ENCODE results near the gene WDR91. TPM values are rescaled to one million over a fixed set of nuclear protein-coding genes. Genes with fewer than 3 reads are reported as not detected.

The WDR91 gene
- total and polyA plus RNA-seq, 4 donors, result 11.3 to 47.8 (median 21.5) TPM

DNA sequence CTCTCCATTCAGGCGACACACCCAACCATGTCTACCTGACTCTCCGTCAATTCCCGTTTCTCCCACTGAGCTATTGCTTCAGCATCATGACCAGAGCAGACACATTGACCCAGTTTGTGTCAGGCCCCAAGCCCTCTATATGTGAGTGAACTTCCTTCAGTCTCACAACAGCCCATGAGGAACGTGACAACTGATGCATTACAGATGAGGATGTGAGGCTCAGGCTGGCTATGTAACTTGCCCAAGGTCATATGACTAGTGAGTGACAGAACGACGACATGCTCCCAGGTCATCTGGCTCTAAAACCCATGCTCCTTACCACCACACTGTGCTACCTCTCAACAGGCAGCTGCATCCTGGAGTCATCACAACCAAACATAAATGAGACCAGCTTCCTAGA, 59.8 kb downstream of the WDR91 start:
- no peak for TF ChIP-seq CTCF (IDR thresholded peaks at IDR 0.05; ENCODE audit: control extremely low read depth, extremely low read depth)
- DNase-seq (no peak), ATAC-seq (ENCODE audit: insufficient read depth, low FRiP score) (peak; percentile 15)
- peaks cover 0 to 2% (median 0%) of the 10 kb centered on the region in 4 donors for H3K36me3 ChIP-seq (ENCODE audit: control insufficient read depth in 4 of 4, insufficient read depth in 4 of 4, low read length in 4 of 4)
- WGBS, 2 donors, result 32 to 45% methylated on average over 6 of the region's 6 CpGs
- H3K9ac ChIP-seq (ENCODE audit: insufficient read depth in 1 of 2, low read length in 2 of 2), result no peak overlapping the region
- no peak overlapping the region for H3K4me3 ChIP-seq
- H3K27me3 ChIP-seq (ENCODE audit: control insufficient read depth in 3 of 3, insufficient read depth in 3 of 3, low read length in 2 of 3), result no peaks in the 10 kb centered on the region
- H3K4me1 ChIP-seq (ENCODE audit: control insufficient read depth in 5 of 5, insufficient read depth in 5 of 5, low read length in 5 of 5), result peaks cover 0 to 14% (median 9%) of the 10 kb centered on the region in 5 donors
- peak overlapping the region; percentile 66 to 80 for H3K27ac ChIP-seq (ENCODE audit: low read depth in 1 of 2, low read length in 1 of 2)
- H3K9me3 ChIP-seq (ENCODE audit: control insufficient read depth in 4 of 4, insufficient read depth in 3 of 4, low read length in 3 of 4), result peaks cover 0 to 4% (median 1%) of the 10 kb centered on the region in 4 donors

GRCh38 chr7:135151132-135151531, 60.2 kb downstream of the WDR91 start:
- ATAC-seq (ENCODE audit: insufficient read depth, low FRiP score) (no peak), DNase-seq (no peak)
- H3K9me3 ChIP-seq (ENCODE audit: control insufficient read depth in 4 of 4, insufficient read depth in 3 of 4, low read length in 3 of 4), result peaks cover 0 to 2% (median 1%) of the 10 kb centered on the region in 4 donors
- no peak overlapping the region for H3K9ac ChIP-seq (ENCODE audit: insufficient read depth in 1 of 2, low read length in 2 of 2)
- TF ChIP-seq CTCF (IDR thresholded peaks at IDR 0.05; ENCODE audit: control extremely low read depth, extremely low read depth), result no peak
- WGBS, 2 donors, result 51 to 61% methylated on average over 2 of the region's 2 CpGs
- H3K27me3 ChIP-seq (ENCODE audit: control insufficient read depth in 3 of 3, insufficient read depth in 3 of 3, low read length in 2 of 3), result no peaks in the 10 kb centered on the region
- H3K4me1 ChIP-seq (ENCODE audit: control insufficient read depth in 5 of 5, insufficient read depth in 5 of 5, low read length in 5 of 5), result peaks cover 0 to 15% (median 9%) of the 10 kb centered on the region in 5 donors
- H3K4me3 ChIP-seq, result no peak overlapping the region
- peaks cover 0 to 2% (median 0%) of the 10 kb centered on the region in 4 donors for H3K36me3 ChIP-seq (ENCODE audit: control insufficient read depth in 4 of 4, insufficient read depth in 4 of 4, low read length in 4 of 4)
- H3K27ac ChIP-seq (ENCODE audit: low read depth in 1 of 2, low read length in 1 of 2), result peak overlapping the region; percentile 66 to 80

DNA sequence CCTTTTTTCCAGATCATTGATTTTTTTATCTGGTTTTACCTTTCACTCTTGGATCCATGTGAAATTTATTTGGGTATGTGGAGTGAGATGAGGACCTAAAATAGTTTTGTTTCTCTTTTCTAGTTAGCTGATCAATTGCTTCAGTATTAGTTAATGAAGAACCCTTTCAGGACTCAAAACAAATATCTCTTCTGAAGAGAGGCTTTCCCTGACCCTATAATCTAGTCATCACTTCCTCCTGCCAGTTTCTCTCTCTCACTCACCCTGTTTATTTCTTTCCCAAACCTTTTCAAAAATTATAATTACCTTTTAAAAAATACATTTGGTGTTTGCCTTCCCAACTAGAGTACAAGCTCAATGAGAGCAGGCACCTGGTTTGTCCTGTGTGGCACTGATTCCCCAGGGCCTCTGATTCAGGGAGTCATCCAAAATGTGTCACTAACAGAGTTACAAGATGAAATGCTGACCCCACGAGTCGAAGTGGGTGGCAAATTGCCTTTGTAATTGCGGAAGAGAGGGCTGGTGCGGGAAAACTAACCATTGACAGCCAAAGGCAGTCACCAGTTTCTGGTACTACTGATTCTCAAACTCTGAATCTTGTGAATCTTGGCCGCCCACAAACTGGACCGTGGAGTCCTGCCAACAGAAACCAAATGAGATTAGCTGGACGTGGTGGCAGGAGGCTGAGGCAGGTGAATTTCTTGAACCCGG, 61.1 kb downstream of the WDR91 start:
- ATAC-seq (ENCODE audit: insufficient read depth, low FRiP score) (no peak), DNase-seq (no peak)
- no peak overlapping the region for H3K4me3 ChIP-seq
- peaks cover 0 to 2% (median 0%) of the 10 kb centered on the region in 4 donors for H3K36me3 ChIP-seq (ENCODE audit: control insufficient read depth in 4 of 4, insufficient read depth in 4 of 4, low read length in 4 of 4)
- no peaks in the 10 kb centered on the region for H3K27me3 ChIP-seq (ENCODE audit: control insufficient read depth in 3 of 3, insufficient read depth in 3 of 3, low read length in 2 of 3)
- WGBS, 2 donors, result 57% methylated on average over 8 of the region's 8 CpGs
- no peaks in the 10 kb centered on the region for H3K9me3 ChIP-seq (ENCODE audit: control insufficient read depth in 4 of 4, insufficient read depth in 3 of 4, low read length in 3 of 4)
- TF ChIP-seq CTCF (IDR thresholded peaks at IDR 0.05; ENCODE audit: control extremely low read depth, extremely low read depth), result no peak
- H3K9ac ChIP-seq (ENCODE audit: insufficient read depth in 1 of 2, low read length in 2 of 2), result no peak overlapping the region
- peaks cover 0 to 15% (median 9%) of the 10 kb centered on the region in 5 donors for H3K4me1 ChIP-seq (ENCODE audit: control insufficient read depth in 5 of 5, insufficient read depth in 5 of 5, low read length in 5 of 5)
- H3K27ac ChIP-seq (ENCODE audit: low read depth in 1 of 2, low read length in 1 of 2), result peak overlapping the region; percentile 61 to 85

Measured in lung (tissue), 12 donors.